PC-9 (cell line): ENCODE data around the gene WNT7A.

ENCODE experiments used
- CTCF ChIP-seq: fragments of 200-600 bp; sonication (generic); conservative IDR thresholded peaks from 2 replicates; pipeline ENCODE4 v1.6.1; 2017; ENCODE audit warnings: mixed run types, antibody characterized with exemption, mild to moderate bottlenecking, moderate library complexity
- EZH2 ChIP-seq: fragments of 200-600 bp; sonication (generic); IDR thresholded peaks from 2 replicates; pipeline ENCODE4 v1.8.0; 2017; ENCODE audit warnings: antibody characterized with exemption, low read depth

DNA sequence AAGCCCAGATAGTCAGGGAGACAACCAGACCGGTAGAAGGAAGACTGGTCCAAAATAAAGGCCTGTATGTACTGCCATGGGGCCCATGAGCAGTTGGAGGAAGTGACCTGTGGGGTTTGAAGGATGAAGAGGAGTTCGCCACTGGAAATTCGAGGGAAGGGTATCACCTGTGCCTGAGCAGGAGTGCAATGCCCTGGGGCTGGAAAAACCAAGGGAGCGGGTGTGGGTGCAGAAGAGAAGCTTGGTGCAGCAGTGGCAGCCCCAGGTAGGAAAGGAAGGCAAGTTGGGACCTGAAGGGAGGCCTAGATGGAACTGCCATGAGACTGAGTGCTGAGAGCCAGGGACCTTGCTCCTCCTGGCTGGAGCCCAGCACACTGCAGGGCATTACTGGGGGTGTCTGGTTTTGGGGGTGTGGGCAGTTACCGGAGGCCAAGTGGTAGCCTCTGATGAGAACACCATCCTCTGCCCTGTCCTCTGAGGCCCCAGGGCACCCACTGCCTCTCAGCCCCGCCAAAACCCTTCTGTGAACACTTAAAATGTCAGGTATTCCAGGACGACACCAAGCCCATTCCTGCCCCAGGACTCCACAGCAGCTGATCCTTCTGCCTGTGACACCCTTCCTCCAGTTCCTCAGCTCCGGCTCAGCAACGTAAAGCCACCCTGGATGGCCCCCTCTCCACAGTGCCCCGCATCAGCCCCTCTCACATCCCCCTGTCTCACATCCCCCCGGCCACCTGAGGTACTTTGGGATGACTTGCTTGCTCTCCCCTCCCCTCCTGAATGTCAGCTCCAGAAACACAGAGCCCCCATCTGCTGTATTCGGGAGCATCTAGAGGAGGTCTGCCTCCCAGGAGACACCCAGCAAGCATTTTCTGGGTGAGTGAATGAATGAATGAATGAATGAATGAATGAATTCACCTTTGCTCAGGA is 42.9 kb downstream of the WNT7A start:
- TF ChIP-seq CTCF (no peak), EZH2 (no peak)
